H1 (cell line): Measurements from ENCODE around the gene EML4. TPM values are rescaled to one million over a fixed set of nuclear protein-coding genes. Genes with fewer than 3 reads are reported as not detected.
A peak's percentile ranks its signal among the peaks of the same experiment; 100 is the strongest.

Experiments used
- CTCF ChIA-PET: fragments of 300-600 bp; sonication (Branson Sonifier 250); formaldehyde crosslinking; loops from one replicate; lab custom pipeline; 2021; ENCODE audit not compliant: partially characterized antibody; lab: Charles Lee
- POLR2A ChIA-PET: fragments of 300-600 bp; sonication (Branson Sonifier 250); formaldehyde crosslinking; loops from one replicate; lab custom pipeline; 2021; ENCODE audit warnings: inconsistent platforms; ENCODE audit not compliant: partially characterized antibody; lab: Charles Lee
- DNase-seq, 2 experiments: peaks; one replicate each; pipeline versions ENCODE4 v3.0.0 to v3.0.0-alpha.2; 2010 to 2022; ENCODE audit warnings: low spot score in 2 of 2, low read depth in 1 of 2, mixed read lengths in 1 of 2
- FAIRE-seq: peaks from 2 replicates; lab custom pipeline; 2011; peaks lifted over from hg19 to GRCh38; lab: Jason Lieb, UNC
- H2AFZ ChIP-seq: 2 replicates; pipeline ENCODE4 v1.8.1; 2012; ENCODE audit warnings: low read length, inconsistent platforms
- H2AK5ac ChIP-seq: 2 replicates; pipeline ENCODE4 v1.6.1; 2013; ENCODE audit warnings: low read depth, low read length
- H2BK120ac ChIP-seq: replicated peaks from 2 replicates; pipeline ENCODE3; 2013; ENCODE audit warnings: low read depth, low read length, inconsistent platforms
- H2BK12ac ChIP-seq: 2 replicates; pipeline ENCODE4 v1.6.1; 2013; ENCODE audit warnings: low read depth, low read length
- H2BK15ac ChIP-seq: 2 replicates; pipeline ENCODE4 v1.6.1; 2013; ENCODE audit warnings: low read length
- H2BK20ac ChIP-seq: 2 replicates; pipeline ENCODE4 v1.6.1; 2013; ENCODE audit warnings: low read length
- H2BK5ac ChIP-seq: 2 replicates; pipeline ENCODE4 v1.6.1; 2013; ENCODE audit warnings: low read depth, low read length
- H3K14ac ChIP-seq: 2 replicates; pipeline ENCODE4 v1.6.1; 2013; ENCODE audit warnings: inconsistent platforms; ENCODE audit not compliant: insufficient read length
- H3K18ac ChIP-seq: 2 replicates; pipeline ENCODE4 v1.6.1; 2013; ENCODE audit warnings: low read length; ENCODE audit errors: extremely low read depth
- H3K23ac ChIP-seq: 2 replicates; pipeline ENCODE4 v1.6.1; 2013; ENCODE audit warnings: inconsistent platforms; ENCODE audit not compliant: insufficient read length
- H3K23me2 ChIP-seq: 2 replicates; pipeline ENCODE4 v1.6.1; 2013; ENCODE audit warnings: low read depth, low read length
- H3K27ac ChIP-seq: 2 replicates; pipeline ENCODE4 v1.6.1; 2011; ENCODE audit warnings: low read depth, low read length, inconsistent platforms
- H3K27me3 ChIP-seq, 4 experiments: replicated peaks in 1 of 4; 1 replicate in 1 of 4; 2 replicates in 3 of 4; pipeline versions ENCODE4 v1.6.1 to v1.8.1; 2011 to 2013; ENCODE audit warnings: low read length in 3 of 4, mild to moderate bottlenecking in 3 of 4, inconsistent platforms in 2 of 4, mixed read lengths in 2 of 4, moderate library complexity in 1 of 4; ENCODE audit not compliant: control insufficient read depth in 3 of 4, insufficient read depth in 3 of 4; ENCODE audit errors: extremely low read depth in 1 of 4
- H3K36me3 ChIP-seq, 4 experiments: 2 replicates each; pipeline versions ENCODE4 v1.6.1 to v1.8.1; 2011 to 2013; ENCODE audit warnings: mild to moderate bottlenecking in 4 of 4, low read length in 3 of 4, moderate library complexity in 2 of 4, control low read depth in 1 of 4, inconsistent platforms in 1 of 4; ENCODE audit not compliant: insufficient read depth in 4 of 4, control insufficient read depth in 2 of 4
- H3K4ac ChIP-seq: replicated peaks from 2 replicates; pipeline ENCODE3; 2013; ENCODE audit warnings: low read length, low read depth, mixed read lengths, inconsistent platforms; ENCODE audit not compliant: insufficient read length
- H3K4me1 ChIP-seq, 4 experiments: replicated peaks in 1 of 4; 1 replicate in 1 of 4; 2 replicates in 3 of 4; pipeline versions ENCODE4 v1.6.1 to v1.8.1; 2011 to 2013; ENCODE audit warnings: low read length in 3 of 4, inconsistent platforms in 2 of 4, mixed read lengths in 1 of 4; ENCODE audit not compliant: insufficient read depth in 4 of 4, control insufficient read depth in 3 of 4
- H3K4me2 ChIP-seq, 2 experiments: 2 replicates each; pipeline versions ENCODE4 v1.6.1 to v1.8.1; 2011 to 2013; ENCODE audit warnings: low read depth in 2 of 2, low read length in 2 of 2, control low read depth in 1 of 2, inconsistent platforms in 1 of 2, mild to moderate bottlenecking in 1 of 2; ENCODE audit not compliant: insufficient read depth in 1 of 2
- H3K4me3 ChIP-seq, 4 experiments: fragments of 200-600, 300-600 bp in 1 of 4; sonication (generic), shearing (Covaris generic), sonication (Bioruptor Twin) in 1 of 4; 2 replicates each; pipeline versions ENCODE4 v1.5.1 to v1.8.1; 2011 to 2016; ENCODE audit warnings: low read length in 4 of 4, low read depth in 3 of 4, control low read depth in 2 of 4, inconsistent platforms in 2 of 4, mild to moderate bottlenecking in 2 of 4, mixed read lengths in 1 of 4, moderate library complexity in 1 of 4; ENCODE audit not compliant: insufficient read depth in 2 of 4; ENCODE audit errors: extremely low read depth in 1 of 4
- H3K56ac ChIP-seq: replicated peaks from 2 replicates; pipeline ENCODE3; 2013; ENCODE audit warnings: low read depth, mild to moderate bottlenecking, mixed read lengths, low read length, inconsistent platforms; ENCODE audit not compliant: insufficient read length
- H3K79me1 ChIP-seq: 2 replicates; pipeline ENCODE4 v1.6.1; 2013; ENCODE audit warnings: low read depth, low read length, control low read depth
- H3K79me2 ChIP-seq, 2 experiments: 2 replicates each; pipeline versions ENCODE4 v1.6.1 to v1.8.1; 2012 to 2013; ENCODE audit warnings: low read length in 2 of 2, mild to moderate bottlenecking in 2 of 2, inconsistent platforms in 1 of 2; ENCODE audit not compliant: insufficient read depth in 2 of 2, control insufficient read depth in 1 of 2
- H3K9ac ChIP-seq, 4 experiments: replicated peaks in 1 of 4; 1 replicate in 1 of 4; 2 replicates in 3 of 4; pipeline versions ENCODE4 v1.6.1 to v1.8.1; 2011 to 2013; ENCODE audit warnings: low read depth in 3 of 4, low read length in 3 of 4, control low read depth in 2 of 4, mild to moderate bottlenecking in 2 of 4, moderate library complexity in 2 of 4, inconsistent platforms in 1 of 4; ENCODE audit errors: extremely low read depth in 1 of 4
- H3K9me3 ChIP-seq, 2 experiments: 2 replicates each; pipeline versions ENCODE4 v1.6.1 to v1.8.1; 2012 to 2013; ENCODE audit warnings: mild to moderate bottlenecking in 2 of 2, moderate library complexity in 2 of 2, control low read depth in 1 of 2, inconsistent platforms in 1 of 2, low read depth in 1 of 2, low read length in 1 of 2, mixed read lengths in 1 of 2; ENCODE audit not compliant: insufficient read depth in 2 of 2
- H4K20me1 ChIP-seq, 2 experiments: replicated peaks in 1 of 2; 2 replicates each; pipeline versions ENCODE3 to v1.8.1; 2011 to 2013; ENCODE audit warnings: inconsistent platforms in 2 of 2, low read length in 2 of 2, mild to moderate bottlenecking in 1 of 2; ENCODE audit not compliant: insufficient read depth in 2 of 2, control insufficient read depth in 1 of 2
- H4K5ac ChIP-seq: 2 replicates; pipeline ENCODE4 v1.6.1; 2013; ENCODE audit warnings: low read length, low read depth, mixed read lengths, inconsistent platforms; ENCODE audit not compliant: insufficient read length
- H4K8ac ChIP-seq: 2 replicates; pipeline ENCODE4 v1.8.0; 2013; ENCODE audit warnings: mild to moderate bottlenecking, moderate library complexity, low read length, inconsistent platforms; ENCODE audit not compliant: insufficient read depth; ENCODE audit errors: extremely low read depth
- H4K91ac ChIP-seq: replicated peaks from 2 replicates; pipeline ENCODE3; 2013; ENCODE audit warnings: low read length, mixed read lengths, inconsistent platforms; ENCODE audit not compliant: insufficient read length
- EZH2 ChIP-seq: fragments of 200-600 bp; sonication (generic); IDR thresholded peaks from 2 replicates; pipeline ENCODE4 v1.7.1; 2012; ENCODE audit warnings: low read depth, mild to moderate bottlenecking, moderate library complexity, low read length, inconsistent platforms; ENCODE audit not compliant: severe bottlenecking
- FOSL1 ChIP-seq: IDR thresholded peaks from 2 replicates; pipeline ENCODE4 v1.6.1; 2011; ENCODE audit warnings: mild to moderate bottlenecking, low read depth, low read length, moderate library complexity; ENCODE audit not compliant: insufficient read depth
- JUND ChIP-seq: IDR thresholded peaks from 2 replicates; pipeline ENCODE4 v1.6.1; 2011; ENCODE audit warnings: mild to moderate bottlenecking, improper control_type of control experiment, low read length
- MAFK ChIP-seq: IDR thresholded peaks from 2 replicates; pipeline ENCODE4 v1.6.1; 2012; ENCODE audit warnings: low read depth, mild to moderate bottlenecking, improper control_type of control experiment, low read length
- RNF2 ChIP-seq: fragments of 200-900, 300-1000 bp; sonication (generic); IDR thresholded peaks from 2 replicates; pipeline ENCODE4 v1.7.1; 2016; ENCODE audit warnings: borderline replicate concordance, low read depth, mild to moderate bottlenecking, antibody characterized with exemption, low read length; ENCODE audit not compliant: poor library complexity, severe bottlenecking; ENCODE audit errors: missing control alignments
- SIX5 ChIP-seq: IDR thresholded peaks from 2 replicates; pipeline ENCODE4 v1.6.1; 2011; ENCODE audit warnings: mild to moderate bottlenecking, low read depth, low read length
- SP1 ChIP-seq: IDR thresholded peaks from 2 replicates; pipeline ENCODE4 v1.6.1; 2011; ENCODE audit warnings: low read depth, low read length
- TEAD4 ChIP-seq: IDR thresholded peaks from 2 replicates; pipeline ENCODE4 v1.6.1; 2012; ENCODE audit warnings: low read depth, low read length, inconsistent platforms, mixed read lengths
- WGBS, 2 experiments: shearing (Covaris generic) in 1 of 2; methylation state at CpG; one replicate each; pipeline versions ENCODE4 v1.1.6 to v1.1.7; 2013 to 2015; ENCODE audit warnings: low lambda C conversion rate in 2 of 2, mixed read lengths in 2 of 2, inconsistent platforms in 1 of 2, low coverage in 1 of 2, missing lambda C conversion rate in 1 of 2; ENCODE audit not compliant: insufficient replicate concordance in 2 of 2, insufficient coverage in 1 of 2, insufficient read length in 1 of 2; ENCODE audit errors: extremely low coverage in 1 of 2, missing lambda C conversion rate in 1 of 2; 5-methylcytosine and 5-hydroxymethylcytosine counted together
- polyA plus RNA-seq, 7 experiments: library from polyadenylated mRNA; depleted of rRNA in 3 of 7; stranded (reverse) in 5 of 7; unstranded in 2 of 7; fragments of >200 nt in 5 of 7; fragments of 200-250 nt in 2 of 7; gene quantifications; 1 replicate in 5 of 7; 2 replicates in 1 of 7; 4 replicates in 1 of 7; pipeline versions ENCODE4 v1.2.1 to v1.2.3, GENCODE V29; 2011 to 2013; ENCODE audit warnings: missing spikeins in 2 of 7, mixed read lengths in 2 of 7
- total RNA-seq: library from RNA; stranded (reverse); fragmentation: NEBNext Ultra II Directional; extraction: Animal tissue kit (Norgen Biotek cat#: 25700); gene quantifications from 2 replicates; pipeline ENCODE4 v1.2.1, GENCODE V29; 2021
- TF ChIP-seq, protein P1 (sequence below): IDR thresholded peaks from 2 replicates; pipeline ENCODE4 v1.6.1; 2012; ENCODE audit warnings: low read length, inconsistent platforms

The EML4 gene
- total and polyA plus RNA-seq, 2 of the 8 experiments (the other 6 are each of a cell fraction or from before 2014, with no cell fraction given): 50.1 to 104 TPM

DNA sequence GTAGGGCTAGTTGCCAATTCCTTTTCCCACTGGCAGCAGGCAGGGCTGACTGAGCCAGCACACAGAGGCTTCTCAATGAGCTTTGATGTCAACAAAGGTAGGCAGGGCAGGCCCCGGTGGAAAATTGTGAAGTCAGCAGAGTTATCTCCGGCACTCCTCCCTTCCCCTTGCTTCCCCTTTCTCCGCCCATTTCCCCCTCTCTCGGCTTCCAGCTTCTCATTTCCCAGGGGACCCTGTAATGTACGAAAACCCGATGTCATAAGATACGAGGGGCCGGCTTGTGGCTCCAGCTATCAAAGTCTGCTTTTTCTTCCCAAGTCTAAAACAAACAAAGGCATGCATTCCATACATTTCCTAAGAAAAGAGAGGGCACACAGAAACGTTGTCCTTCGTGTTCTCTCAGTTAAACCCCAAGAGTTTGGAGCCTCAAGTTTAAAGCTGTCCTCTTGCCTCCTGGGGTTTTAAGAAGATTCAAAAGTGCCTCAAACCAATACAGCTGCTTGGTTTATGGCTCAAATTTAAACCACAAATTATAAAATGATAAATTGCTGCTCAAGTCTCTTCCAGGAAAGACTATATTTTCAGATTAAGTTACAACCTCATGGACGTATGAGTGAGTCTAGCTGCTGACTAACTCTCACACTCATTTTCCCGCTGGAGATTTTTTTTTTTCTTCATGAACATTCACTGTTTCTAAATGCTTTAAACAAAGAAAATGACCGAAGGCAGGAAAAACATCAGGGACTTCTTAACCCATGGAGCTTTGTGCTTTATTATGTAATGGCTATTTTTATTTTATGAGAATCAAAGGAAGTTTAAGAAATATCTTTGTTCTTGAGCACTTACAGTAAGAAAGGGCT is 27.2 kb upstream of the EML4 start:
- H2AK5ac ChIP-seq: no peak overlapping the region
- H3K23me2 ChIP-seq: peaks cover 5% of the 10 kb centered on the region; the same call in 1 of the 2 replicates
- H2BK12ac ChIP-seq: 0 out of 2 replicates have a peak overlapping the region, but pooled peaks have one; percentile 39
- H3K18ac ChIP-seq: peak overlapping the region; percentile 63
- peak overlapping the region; percentile 88; the same call in 1 of the 2 replicates for H2BK15ac ChIP-seq
- no peak for FAIRE-seq
- H2AFZ ChIP-seq: peak overlapping the region; percentile 99
- 18% methylated on average over 13 of the region's 13 CpGs; no CpG with 5 or more reads in 1 of the 2 experiments for WGBS, 2 experiments
- H3K4ac ChIP-seq: no peak overlapping the region
- peak overlapping the region; percentile 12 to 51 (median 34); a peak in 6 of 8 replicates for H3K4me3 ChIP-seq
- no peaks in the 10 kb centered on the region for H3K27me3 ChIP-seq
- DNase-seq: no peak
- no peak overlapping the region for H3K9ac ChIP-seq
- peak overlapping the region; percentile 28; the same call in 1 of the 2 replicates for H3K27ac ChIP-seq
- H3K56ac ChIP-seq: no peak overlapping the region
- peak overlapping the region; percentile 60 to 89 for H3K4me2 ChIP-seq
- peaks cover 0 to 17% (median 6%) of the 10 kb centered on the region in 4 experiments; a peak in 5 of 7 replicates for H3K4me1 ChIP-seq
- no peaks in the 10 kb centered on the region for H3K79me1 ChIP-seq
- H4K8ac ChIP-seq: 0 out of 2 replicates have a peak overlapping the region, but pooled peaks have one; percentile 35
- H3K9me3 ChIP-seq: no peaks in the 10 kb centered on the region
- no peaks in the 10 kb centered on the region for H3K36me3 ChIP-seq
- H4K20me1 ChIP-seq: no peaks in the 10 kb centered on the region
- peak overlapping the region; percentile 32 for H4K91ac ChIP-seq
- POLR2A ChIA-PET: interaction anchor here (0.5 to 2.0 kb wide), 8 partner anchors 9 to 477 kb away, joined by 3 to 10 read pairs (median 3); no protein-coding TSS in a partner anchor
- no peak overlapping the region for H4K5ac ChIP-seq
- no peaks in the 10 kb centered on the region for H3K79me2 ChIP-seq
- H3K14ac ChIP-seq: no peak overlapping the region
- H2BK5ac ChIP-seq: peak overlapping the region; percentile 1; the same call in 1 of the 2 replicates
- H2BK120ac ChIP-seq: no peak overlapping the region
- no peak overlapping the region for H3K23ac ChIP-seq
- H2BK20ac ChIP-seq: peak overlapping the region; percentile 86; the same call in 1 of the 2 replicates
- CTCF ChIA-PET: interaction anchor here (0.7 to 2.7 kb wide), 14 partner anchors 13 to 291 kb away, joined by 3 to 14 read pairs (median 3); no protein-coding TSS in a partner anchor
- TF ChIP-seq JUND: no peak
- peak; percentile 76 for TF ChIP-seq MAFK
- TF ChIP-seq SP1: no peak
- no peak for TF ChIP-seq TEAD4
- TF ChIP-seq, protein P1, sequence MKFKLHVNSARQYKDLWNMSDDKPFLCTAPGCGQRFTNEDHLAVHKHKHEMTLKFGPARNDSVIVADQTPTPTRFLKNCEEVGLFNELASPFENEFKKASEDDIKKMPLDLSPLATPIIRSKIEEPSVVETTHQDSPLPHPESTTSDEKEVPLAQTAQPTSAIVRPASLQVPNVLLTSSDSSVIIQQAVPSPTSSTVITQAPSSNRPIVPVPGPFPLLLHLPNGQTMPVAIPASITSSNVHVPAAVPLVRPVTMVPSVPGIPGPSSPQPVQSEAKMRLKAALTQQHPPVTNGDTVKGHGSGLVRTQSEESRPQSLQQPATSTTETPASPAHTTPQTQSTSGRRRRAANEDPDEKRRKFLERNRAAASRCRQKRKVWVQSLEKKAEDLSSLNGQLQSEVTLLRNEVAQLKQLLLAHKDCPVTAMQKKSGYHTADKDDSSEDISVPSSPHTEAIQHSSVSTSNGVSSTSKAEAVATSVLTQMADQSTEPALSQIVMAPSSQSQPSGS: no peak
- TF ChIP-seq SIX5: no peak
- no peak for TF ChIP-seq FOSL1
- no peak for TF ChIP-seq RNF2
- TF ChIP-seq EZH2: peak; percentile 12
